ENCODE results near the gene RNH1. TPM values are rescaled to one million over a fixed set of nuclear protein-coding genes. Genes with fewer than 3 reads are reported as not detected.

Gene RNH1
- total RNA-seq, 1 experiment from 2014 or later: 288 TPM

DNA sequence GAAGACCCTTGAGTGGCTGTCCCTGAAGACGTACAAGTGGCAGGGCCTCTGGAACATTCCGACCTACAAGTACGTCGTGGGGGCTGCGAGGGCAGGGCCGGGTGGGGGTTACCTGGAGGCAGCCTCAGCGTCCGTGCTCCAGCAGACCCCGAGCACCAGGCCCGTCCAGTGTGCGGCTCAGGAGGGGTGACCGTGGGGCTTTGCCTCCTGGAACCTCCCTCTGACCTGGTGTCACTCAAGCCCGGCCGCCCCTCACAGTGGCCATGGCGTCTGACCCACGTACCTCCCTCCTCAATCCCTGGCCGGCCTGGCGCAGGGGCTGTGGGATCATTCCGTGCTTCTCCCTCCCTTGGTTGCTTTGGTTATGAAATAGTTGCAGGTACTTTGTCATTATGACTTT, 18.5 kb downstream of the RNH1 start:
- ChIA-PET POLR2A (no interaction called here), CTCF (no interaction called here)
- H3K27ac Mint-ChIP-seq (ENCODE audit: low read depth, unreplicated experiment): no peak overlapping the region
- no peak overlapping the region for H3K4me3 Mint-ChIP-seq (ENCODE audit: unreplicated experiment)
- no peak for TF ChIP-seq CTCF (IDR thresholded peaks at IDR 0.05; ENCODE audit: unreplicated experiment)
- no peaks in the 10 kb centered on the region for H3K9me3 Mint-ChIP-seq (ENCODE audit: unreplicated experiment)
- no peaks in the 10 kb centered on the region for H3K27me3 Mint-ChIP-seq (ENCODE audit: insufficient read depth, unreplicated experiment)
- intact Hi-C loops (cut with micrococcal nuclease): no loop called here
- H3K4me1 Mint-ChIP-seq (ENCODE audit: insufficient read depth, unreplicated experiment): no peaks in the 10 kb centered on the region
- peaks cover 20% of the 10 kb centered on the region for H3K36me3 Mint-ChIP-seq (ENCODE audit: insufficient read depth, unreplicated experiment)
- no peak for DNase-seq (ENCODE audit: unreplicated experiment)
- BruUV-seq (replicated peaks): no TSS peak

DNA sequence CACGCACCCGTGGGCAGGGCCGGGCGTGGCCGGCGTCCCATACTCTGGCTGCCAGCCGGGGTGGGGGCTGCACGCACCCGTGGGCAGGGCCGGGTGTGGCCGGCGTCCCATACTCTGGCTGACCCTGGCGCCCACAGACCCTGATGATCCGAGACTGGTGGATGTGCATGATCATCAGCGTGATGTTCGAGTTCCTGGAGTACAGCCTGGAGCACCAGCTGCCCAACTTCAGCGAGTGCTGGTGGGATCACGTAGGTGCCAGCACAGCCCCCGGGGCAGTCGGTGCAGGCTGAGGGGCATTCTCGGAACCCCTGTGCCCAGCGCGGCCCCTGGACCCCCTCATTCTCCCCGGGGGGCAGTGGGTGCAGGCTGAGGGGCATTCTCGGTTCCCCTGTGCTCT, 19.0 kb downstream of the RNH1 start:
- Mint-ChIP-seq H3K36me3 (ENCODE audit: insufficient read depth, unreplicated experiment) (peaks cover 14% of the 10 kb centered on the region), H3K4me1 (ENCODE audit: insufficient read depth, unreplicated experiment) (no peaks in the 10 kb centered on the region), H3K4me3 (ENCODE audit: unreplicated experiment) (no peak overlapping the region), H3K27me3 (ENCODE audit: insufficient read depth, unreplicated experiment) (no peaks in the 10 kb centered on the region), H3K27ac (ENCODE audit: low read depth, unreplicated experiment) (no peak overlapping the region), H3K9me3 (ENCODE audit: unreplicated experiment) (no peaks in the 10 kb centered on the region)
- ChIA-PET POLR2A (no interaction called here), CTCF (no interaction called here)
- DNase-seq (ENCODE audit: unreplicated experiment): no peak
- no peak for TF ChIP-seq CTCF (IDR thresholded peaks at IDR 0.05; ENCODE audit: unreplicated experiment)
- intact Hi-C loops (cut with micrococcal nuclease): no loop called here
- BruUV-seq (replicated peaks): no TSS peak

GRCh38 chr11:487571-488021, 19.4 kb downstream of the RNH1 start:
- CTCF ChIA-PET: no interaction called here
- Mint-ChIP-seq H3K27me3 (ENCODE audit: insufficient read depth, unreplicated experiment) (no peaks in the 10 kb centered on the region), H3K4me1 (ENCODE audit: insufficient read depth, unreplicated experiment) (no peaks in the 10 kb centered on the region), H3K4me3 (ENCODE audit: unreplicated experiment) (no peak overlapping the region), H3K27ac (ENCODE audit: low read depth, unreplicated experiment) (no peak overlapping the region), H3K9me3 (ENCODE audit: unreplicated experiment) (no peaks in the 10 kb centered on the region), H3K36me3 (ENCODE audit: insufficient read depth, unreplicated experiment) (peaks cover 10% of the 10 kb centered on the region)
- no peak for TF ChIP-seq CTCF (IDR thresholded peaks at IDR 0.05; ENCODE audit: unreplicated experiment)
- POLR2A ChIA-PET: no interaction called here
- intact Hi-C loops (cut with micrococcal nuclease): no loop called here
- DNase-seq (ENCODE audit: unreplicated experiment): no peak
- no TSS peak for BruUV-seq (replicated peaks)

DNA sequence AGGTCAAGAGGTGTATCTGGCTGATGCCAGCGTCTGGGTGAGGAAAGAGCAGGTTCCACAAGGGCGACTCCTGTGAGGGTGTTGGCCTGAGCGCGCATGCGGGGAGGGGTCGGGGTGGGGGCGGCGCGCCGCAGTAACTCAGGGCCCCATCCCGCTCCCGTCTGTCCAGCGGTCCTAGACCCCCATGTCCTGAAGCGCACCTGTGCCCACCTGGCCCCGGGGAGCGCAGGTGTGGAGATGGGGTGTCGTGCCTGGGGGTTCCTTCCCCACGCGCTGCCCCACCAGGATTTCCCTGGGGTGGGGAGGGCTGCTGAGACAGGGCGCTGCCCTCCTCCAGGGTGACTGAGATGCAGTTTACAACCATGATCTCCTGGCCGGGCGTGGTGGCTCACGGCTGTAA, 20.9 kb downstream of the RNH1 start:
- Mint-ChIP-seq H3K4me1 (ENCODE audit: insufficient read depth, unreplicated experiment) (no peaks in the 10 kb centered on the region), H3K9me3 (ENCODE audit: unreplicated experiment) (no peaks in the 10 kb centered on the region), H3K36me3 (ENCODE audit: insufficient read depth, unreplicated experiment) (peaks cover 6% of the 10 kb centered on the region), H3K27me3 (ENCODE audit: insufficient read depth, unreplicated experiment) (no peaks in the 10 kb centered on the region), H3K27ac (ENCODE audit: low read depth, unreplicated experiment) (no peak overlapping the region), H3K4me3 (ENCODE audit: unreplicated experiment) (no peak overlapping the region)
- DNase-seq (ENCODE audit: unreplicated experiment): no peak
- POLR2A ChIA-PET: no interaction called here
- no TSS peak for BruUV-seq (replicated peaks)
- intact Hi-C loops (cut with micrococcal nuclease): no loop called here
- CTCF ChIA-PET: no interaction called here
- TF ChIP-seq CTCF (IDR thresholded peaks at IDR 0.05; ENCODE audit: unreplicated experiment): no peak
